ENCODE data around the gene CPE. TPM values are rescaled to one million over a fixed set of nuclear protein-coding genes. Genes with fewer than 3 reads are reported as not detected.

Gene CPE
- total RNA-seq, 1 donor = 6.9 TPM

DNA sequence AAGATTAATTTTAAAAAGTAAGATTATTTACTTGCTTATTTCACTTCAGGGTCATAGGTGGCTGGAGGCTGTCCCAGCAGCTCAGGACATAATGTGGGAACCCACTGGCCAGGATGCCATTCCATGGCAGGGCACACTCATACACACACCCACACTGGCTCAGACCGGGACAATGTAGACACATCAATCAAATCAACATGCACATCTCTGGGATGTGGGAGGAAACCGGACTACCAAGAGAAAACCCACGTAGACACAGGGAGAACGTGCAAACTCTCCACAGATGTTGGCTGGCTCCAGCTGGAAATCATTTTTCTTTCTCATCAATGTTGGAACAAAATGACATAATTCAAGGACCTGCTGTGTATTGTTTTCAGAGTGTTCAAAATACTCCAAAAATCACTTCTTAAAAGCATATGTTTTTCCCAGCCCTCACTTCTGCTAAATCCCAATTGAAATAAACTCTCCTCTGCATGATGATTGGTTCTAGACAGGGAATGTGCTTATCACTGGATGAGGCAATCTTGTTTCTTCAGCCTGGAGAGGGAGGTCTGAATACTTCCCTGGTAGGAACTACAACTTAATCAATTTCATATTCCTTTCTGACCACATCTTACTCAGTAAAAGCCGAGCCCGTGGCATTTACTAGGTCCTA, 18.6 kb upstream of the CPE start:
- no peaks in the 10 kb centered on the region for H3K79me2 ChIP-seq (ENCODE audit: insufficient read depth, low read length)

DNA sequence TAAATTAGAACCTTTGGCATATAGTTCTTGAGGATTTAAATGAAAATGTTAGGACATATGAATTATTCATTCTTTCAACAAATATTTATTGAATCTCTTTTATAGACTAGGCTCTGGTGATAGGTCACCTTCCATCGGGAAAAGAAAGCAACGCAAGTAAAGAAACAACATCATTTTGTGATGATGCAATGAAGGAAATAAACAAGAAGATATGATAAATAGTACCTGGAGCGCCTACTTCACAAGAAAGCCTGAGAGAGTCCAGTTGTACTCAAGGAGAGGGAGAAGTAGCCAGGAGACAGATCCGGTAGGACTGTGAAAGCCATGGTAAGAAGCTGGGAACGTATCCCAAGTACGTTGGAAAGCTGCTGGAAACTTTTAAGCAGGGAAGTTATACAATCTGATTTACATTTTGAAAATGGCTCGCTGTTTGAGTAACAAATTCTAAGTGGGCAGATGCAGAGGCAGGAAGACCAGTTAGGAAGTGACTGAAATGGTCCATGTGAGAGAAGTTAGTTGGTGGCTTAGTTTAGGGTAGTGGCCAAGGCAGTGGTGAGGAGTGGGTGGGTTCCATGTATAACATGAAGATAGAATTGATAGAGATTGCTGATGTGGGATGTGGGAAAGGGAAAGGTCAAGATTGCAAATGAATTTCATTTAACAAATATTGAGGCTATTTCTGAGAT, 17.7 kb upstream of the CPE start:
- no peak overlapping the region for H3K27ac ChIP-seq (ENCODE audit: low read depth, low read length)
- H3K36me3 ChIP-seq (ENCODE audit: insufficient read depth, low read length) = no peaks in the 10 kb centered on the region
- no peaks in the 10 kb centered on the region for H3K9me3 ChIP-seq (ENCODE audit: low read depth, low read length)
- no peaks in the 10 kb centered on the region for H3K79me2 ChIP-seq (ENCODE audit: insufficient read depth, low read length)
- H3K4me3 ChIP-seq (ENCODE audit: insufficient read depth, low read length) = no peak overlapping the region
- no peaks in the 10 kb centered on the region for H4K20me1 ChIP-seq (ENCODE audit: insufficient read depth, low read length)
- no peak for TF ChIP-seq CTCF (IDR thresholded peaks at IDR 0.05; ENCODE audit: extremely low read depth, low read depth, low read length)
- H3K27me3 ChIP-seq (ENCODE audit: insufficient read depth, low read length) = peaks cover 13% of the 10 kb centered on the region
- H3K4me2 ChIP-seq (ENCODE audit: insufficient read depth, low read length) = no peak overlapping the region
- no peak overlapping the region for H2AFZ ChIP-seq (ENCODE audit: low read length)
- no peaks in the 10 kb centered on the region for H3K4me1 ChIP-seq (ENCODE audit: insufficient read depth, low read length)
- DNase-seq (ENCODE audit: insufficient read length, low spot score, missing footprints) = no peak

More for the DNA sequence above, 18.6 kb upstream of the CPE start:
- Histone ChIP-seq H3K27ac (ENCODE audit: low read depth, low read length) (no peak overlapping the region), H3K27me3 (ENCODE audit: insufficient read depth, low read length) (peaks cover 17% of the 10 kb centered on the region), H3K4me2 (ENCODE audit: insufficient read depth, low read length) (no peak overlapping the region), H3K4me3 (ENCODE audit: insufficient read depth, low read length) (no peak overlapping the region), H3K9me3 (ENCODE audit: low read depth, low read length) (no peaks in the 10 kb centered on the region), H2AFZ (ENCODE audit: low read length) (no peak overlapping the region), H4K20me1 (ENCODE audit: insufficient read depth, low read length) (no peaks in the 10 kb centered on the region), H3K36me3 (ENCODE audit: insufficient read depth, low read length) (no peaks in the 10 kb centered on the region), H3K4me1 (ENCODE audit: insufficient read depth, low read length) (no peaks in the 10 kb centered on the region)
- DNase-seq (ENCODE audit: insufficient read length, low spot score, missing footprints) = no peak
- no peak for TF ChIP-seq CTCF (IDR thresholded peaks at IDR 0.05; ENCODE audit: extremely low read depth, low read depth, low read length)

GRCh38 chr4:165361810-165362209, 17.0 kb upstream of the CPE start:
- no peak overlapping the region for H3K27ac ChIP-seq (ENCODE audit: low read depth, low read length)
- no peak for TF ChIP-seq CTCF (IDR thresholded peaks at IDR 0.05; ENCODE audit: extremely low read depth, low read depth, low read length)

GRCh38 chr4:165364452-165365080, 14.2 kb upstream of the CPE start:
- Histone ChIP-seq H3K27ac (ENCODE audit: low read depth, low read length) (no peak overlapping the region), H4K20me1 (ENCODE audit: insufficient read depth, low read length) (no peaks in the 10 kb centered on the region), H3K4me1 (ENCODE audit: insufficient read depth, low read length) (no peaks in the 10 kb centered on the region), H3K4me3 (ENCODE audit: insufficient read depth, low read length) (no peak overlapping the region), H3K4me2 (ENCODE audit: insufficient read depth, low read length) (no peak overlapping the region), H3K79me2 (ENCODE audit: insufficient read depth, low read length) (no peaks in the 10 kb centered on the region), H3K27me3 (ENCODE audit: insufficient read depth, low read length) (peaks cover 4% of the 10 kb centered on the region), H3K9me3 (ENCODE audit: low read depth, low read length) (no peaks in the 10 kb centered on the region), H3K36me3 (ENCODE audit: insufficient read depth, low read length) (no peaks in the 10 kb centered on the region), H2AFZ (ENCODE audit: low read length) (no peak overlapping the region)
- DNase-seq (ENCODE audit: insufficient read length, low spot score, missing footprints) = no peak
- TF ChIP-seq CTCF (IDR thresholded peaks at IDR 0.05; ENCODE audit: extremely low read depth, low read depth, low read length) = no peak

More at GRCh38 chr4:165361810-165362209, 17.0 kb upstream of the CPE start:
- H3K4me3 ChIP-seq (ENCODE audit: insufficient read depth, low read length) = no peak overlapping the region
- no peaks in the 10 kb centered on the region for H3K9me3 ChIP-seq (ENCODE audit: low read depth, low read length)
- H3K27me3 ChIP-seq (ENCODE audit: insufficient read depth, low read length) = peaks cover 13% of the 10 kb centered on the region
- no peaks in the 10 kb centered on the region for H3K79me2 ChIP-seq (ENCODE audit: insufficient read depth, low read length)
- no peak overlapping the region for H2AFZ ChIP-seq (ENCODE audit: low read length)
- H3K4me2 ChIP-seq (ENCODE audit: insufficient read depth, low read length) = no peak overlapping the region
- no peaks in the 10 kb centered on the region for H3K36me3 ChIP-seq (ENCODE audit: insufficient read depth, low read length)
- DNase-seq (ENCODE audit: insufficient read length, low spot score, missing footprints) = no peak
- no peaks in the 10 kb centered on the region for H3K4me1 ChIP-seq (ENCODE audit: insufficient read depth, low read length)
- no peaks in the 10 kb centered on the region for H4K20me1 ChIP-seq (ENCODE audit: insufficient read depth, low read length)

All from osteoblast (primary cell).